Measurements from ENCODE around the gene ZG16B.

ZG16B gene

GRCh38 chr16:2804728-2805127 is 25.4 kb upstream of the ZG16B start:
- DNase-seq (ENCODE audit: low read depth, low spot score), result no peak
- H3K4me3 ChIP-seq (ENCODE audit: low read depth, low read length), result no peak overlapping the region
- in situ Hi-C loops (cut with HindIII; ENCODE audit: low sequenced_read_pairs), result no loop called here
- TF ChIP-seq CTCF (IDR thresholded peaks at IDR 0.05; ENCODE audit: low read depth, low read length), result no peak

GRCh38 chr16:2806286-2806685 is 23.8 kb upstream of the ZG16B start:
- in situ Hi-C loops (cut with HindIII; ENCODE audit: low sequenced_read_pairs), result no loop called here
- no peak for TF ChIP-seq CTCF (IDR thresholded peaks at IDR 0.05; ENCODE audit: low read depth, low read length)
- no peak for DNase-seq (ENCODE audit: low read depth, low spot score)
- H3K4me3 ChIP-seq (ENCODE audit: low read depth, low read length), result no peak overlapping the region

GRCh38 chr16:2808181-2808580 is 21.9 kb upstream of the ZG16B start:
- H3K4me3 ChIP-seq (ENCODE audit: low read depth, low read length), result no peak overlapping the region
- no peak for DNase-seq (ENCODE audit: low read depth, low spot score)
- TF ChIP-seq CTCF (IDR thresholded peaks at IDR 0.05; ENCODE audit: low read depth, low read length), result no peak
- in situ Hi-C loops (cut with HindIII; ENCODE audit: low sequenced_read_pairs), result no loop called here

- in situ Hi-C loops (cut with HindIII; ENCODE audit: low sequenced_read_pairs), result no loop called here
- no peak for TF ChIP-seq CTCF (IDR thresholded peaks at IDR 0.05; ENCODE audit: low read depth, low read length)
- H3K4me3 ChIP-seq (ENCODE audit: low read depth, low read length), result no peak overlapping the region
- no peak for DNase-seq (ENCODE audit: low read depth, low spot score)
These were observed 20.8 kb upstream of the ZG16B start for GRCh38 chr16:2809149-2809760.

GRCh38 chr16:2810651-2811050 is 19.5 kb upstream of the ZG16B start:
- DNase-seq (ENCODE audit: low read depth, low spot score), result no peak
- in situ Hi-C loops (cut with HindIII; ENCODE audit: low sequenced_read_pairs), result no loop called here
- TF ChIP-seq CTCF (IDR thresholded peaks at IDR 0.05; ENCODE audit: low read depth, low read length), result no peak
- no peak overlapping the region for H3K4me3 ChIP-seq (ENCODE audit: low read depth, low read length)

- H3K4me3 ChIP-seq (ENCODE audit: low read depth, low read length), result no peak overlapping the region
- DNase-seq (ENCODE audit: low read depth, low spot score), result no peak
- TF ChIP-seq CTCF (IDR thresholded peaks at IDR 0.05; ENCODE audit: low read depth, low read length), result no peak
- in situ Hi-C loops (cut with HindIII; ENCODE audit: low sequenced_read_pairs), result no loop called here
These were observed 18.2 kb upstream of the ZG16B start for GRCh38 chr16:2811703-2812471.
